Breast epithelium (tissue), 3 donors: ENCODE measurements around the gene MAD1L1.

Experiments
- POLR2A ChIP-seq: fragments of 450-650 bp; IDR thresholded peaks from one replicate; pipeline ENCODE4 v1.6.1; 2016; ENCODE audit warnings: antibody characterized with exemption, mild to moderate bottlenecking, moderate library complexity
- POLR2AphosphoS5 ChIP-seq, 3 donors: sonication (generic); formaldehyde crosslinking; IDR thresholded peaks; one replicate each; pipeline ENCODE4 v1.6.1; 2017; ENCODE audit warnings: antibody characterized with exemption in 3 of 3

- TF ChIP-seq POLR2A (no peak), POLR2AphosphoS5 (IDR thresholded peaks at IDR 0.05) (no peak)
Observed at GRCh38 chr7:2084781-2085505, 147.8 kb downstream of the MAD1L1 start.
